Measurements from ENCODE around the gene MDM2.
"Not testable (repeated sequence)": the region's sequence is repeated elsewhere in the genome, so short reads cannot be mapped to it uniquely, and the experiment has no call there.

Gene MDM2

GRCh38 chr12:68805592-68806120 lies 2.3 kb upstream of the MDM2 start:
- TF ChIP-seq POLR2A (IDR thresholded peaks at IDR 0.05; ENCODE audit: low read depth, low read length), result no peak
- FAIRE-seq (no peak), DNase-seq (ENCODE audit: insufficient read length, low spot score) (no peak)

GRCh38 chr12:68806488-68807237 lies 1.3 kb upstream of the MDM2 start:
- no peak for DNase-seq (ENCODE audit: insufficient read length, low spot score)

GRCh38 chr12:68807274-68807575 lies 752 bp upstream of the MDM2 start:
- FAIRE-seq, result not testable (repeated sequence)

More at GRCh38 chr12:68806488-68807237, 1.3 kb upstream of the MDM2 start:
- no peak for FAIRE-seq
- TF ChIP-seq POLR2A (IDR thresholded peaks at IDR 0.05; ENCODE audit: low read depth, low read length), result no peak

GRCh38 chr12:68808388-68809189 lies 612 bp downstream of the MDM2 start:
- peak; percentile 82 for FAIRE-seq
- TF ChIP-seq POLR2A (IDR thresholded peaks at IDR 0.05; ENCODE audit: low read depth, low read length), result peak; percentile 47; the same call in 1 of the 2 replicates
- DNase-seq (ENCODE audit: insufficient read length, low spot score), result peak; percentile 69

More at GRCh38 chr12:68807274-68807575, 752 bp upstream of the MDM2 start:
- not testable (repeated sequence) for DNase-seq (ENCODE audit: insufficient read length, low spot score)

- DNase-seq (ENCODE audit: insufficient read length, low spot score), result no peak
- FAIRE-seq, result no peak
- TF ChIP-seq POLR2A (IDR thresholded peaks at IDR 0.05; ENCODE audit: low read depth, low read length), result no peak
These were observed 1.4 kb downstream of the MDM2 start for GRCh38 chr12:68809190-68810026.

GRCh38 chr12:68810027-68810389 lies 2.0 kb downstream of the MDM2 start:
- FAIRE-seq; DNase-seq (ENCODE audit: insufficient read length, low spot score): not testable (repeated sequence)

- DNase-seq (ENCODE audit: insufficient read length, low spot score); FAIRE-seq: not testable (repeated sequence)
These were observed 3.6 kb downstream of the MDM2 start for GRCh38 chr12:68811573-68811972.

- no peak for TF ChIP-seq POLR2A (IDR thresholded peaks at IDR 0.05; ENCODE audit: low read depth, low read length)
- DNase-seq (ENCODE audit: insufficient read length, low spot score), result no peak
- peak; percentile 48 for FAIRE-seq
These were observed 4.7 kb downstream of the MDM2 start for GRCh38 chr12:68812553-68813241.

- TF ChIP-seq POLR2A (IDR thresholded peaks at IDR 0.05; ENCODE audit: low read depth, low read length), result no peak
- no peak for DNase-seq (ENCODE audit: insufficient read length, low spot score)
- peak; percentile 38 for FAIRE-seq
These were observed 5.2 kb downstream of the MDM2 start for GRCh38 chr12:68813242-68813593.

GRCh38 chr12:68814490-68815231 lies 6.7 kb downstream of the MDM2 start:
- peak; percentile 48 for FAIRE-seq
- no peak for TF ChIP-seq POLR2A (IDR thresholded peaks at IDR 0.05; ENCODE audit: low read depth, low read length)
- DNase-seq (ENCODE audit: insufficient read length, low spot score), result no peak

GRCh38 chr12:68815232-68815927 lies 7.4 kb downstream of the MDM2 start:
- FAIRE-seq (no peak), DNase-seq (ENCODE audit: insufficient read length, low spot score) (no peak)
- TF ChIP-seq POLR2A (IDR thresholded peaks at IDR 0.05; ENCODE audit: low read depth, low read length), result no peak
